ENCODE data around the gene CNTN4. TPM values are rescaled to one million over a fixed set of nuclear protein-coding genes. Genes with fewer than 3 reads are reported as not detected.

The CNTN4 gene
- total and polyA plus RNA-seq, 9 donors = 0.35 to 16.7 (median 3.0) TPM

GRCh38 chr3:2863127-2863526 lies 764.5 kb downstream of the CNTN4 start:
- Histone ChIP-seq H3K4me3 (no peak overlapping the region), H3K36me3 (no peaks in the 10 kb centered on the region), H3K27ac (no peak overlapping the region), H3K27me3 (no peaks in the 10 kb centered on the region), H3K9me3 (no peaks in the 10 kb centered on the region), H3K4me1 (ENCODE audit: insufficient read depth) (no peaks in the 10 kb centered on the region)
- 64 to 84% (median 68%) methylated on average over 2 of the region's 2 CpGs for WGBS, 3 donors
- TF ChIP-seq EP300 (IDR thresholded peaks at IDR 0.05) (no peak), POLR2A (IDR thresholded peaks at IDR 0.05) (no peak), CTCF (IDR thresholded peaks at IDR 0.05) (no peak)
- intact Hi-C loops (cut with DNase I) = no loop called here
- DNase-seq = no peak

- WGBS, 3 donors = 77 to 78% (median 78%) methylated on average over 1 of the region's 1 CpG
- Histone ChIP-seq H3K9me3 (no peaks in the 10 kb centered on the region), H3K4me1 (ENCODE audit: insufficient read depth) (no peaks in the 10 kb centered on the region), H3K36me3 (no peaks in the 10 kb centered on the region), H3K4me3 (no peak overlapping the region), H3K27me3 (no peaks in the 10 kb centered on the region), H3K27ac (no peak overlapping the region)
- no peak for TF ChIP-seq EP300 (IDR thresholded peaks at IDR 0.05)
- TF ChIP-seq CTCF (IDR thresholded peaks at IDR 0.05) = no peak
- TF ChIP-seq POLR2A (IDR thresholded peaks at IDR 0.05) = no peak
- intact Hi-C loops (cut with DNase I) = no loop called here
- no peak for DNase-seq
Measured at GRCh38 chr3:2869905-2870304, 771.2 kb downstream of the CNTN4 start.

DNA sequence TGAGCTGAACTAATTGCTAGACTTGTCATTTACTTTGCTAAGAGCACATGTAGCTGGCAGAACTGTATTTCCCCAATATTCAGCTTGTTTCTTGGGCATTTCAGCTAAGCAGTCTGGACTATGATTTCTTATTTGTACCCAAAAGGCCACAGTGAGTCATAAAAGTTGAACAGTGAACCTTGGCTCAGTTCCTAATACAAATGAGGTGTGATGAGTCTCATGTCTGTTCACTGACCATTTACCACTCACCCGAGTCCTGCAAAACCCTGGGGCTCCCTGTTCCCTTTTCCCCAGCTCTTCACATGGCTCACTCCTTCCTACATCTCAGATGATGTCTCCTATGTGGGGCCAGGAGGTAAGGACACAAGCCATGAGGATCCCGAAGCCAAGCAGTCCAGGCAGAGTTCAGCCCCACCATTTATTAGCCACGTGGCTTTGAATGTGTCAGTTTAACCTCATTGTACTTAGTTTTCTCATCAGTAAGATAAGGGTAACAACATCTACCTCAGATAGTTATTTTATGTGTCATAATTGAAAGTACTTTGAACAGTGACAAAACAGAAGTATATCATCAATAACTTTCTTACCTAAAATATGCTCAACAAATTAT lies 772.2 kb downstream of the CNTN4 start:
- WGBS, 3 donors = 42 to 48% (median 44%) methylated on average over 3 of the region's 3 CpGs
- Histone ChIP-seq H3K9me3 (no peaks in the 10 kb centered on the region), H3K27ac (no peak overlapping the region), H3K36me3 (no peaks in the 10 kb centered on the region), H3K4me1 (ENCODE audit: insufficient read depth) (no peaks in the 10 kb centered on the region), H3K4me3 (no peak overlapping the region), H3K27me3 (no peaks in the 10 kb centered on the region)
- TF ChIP-seq CTCF (IDR thresholded peaks at IDR 0.05) = no peak
- TF ChIP-seq EP300 (IDR thresholded peaks at IDR 0.05) = no peak
- no peak for TF ChIP-seq POLR2A (IDR thresholded peaks at IDR 0.05)
- intact Hi-C loops (cut with DNase I) = no loop called here
- no peak for DNase-seq

- 62 to 72% (median 70%) methylated on average over 2 of the region's 2 CpGs for WGBS, 3 donors
- TF ChIP-seq POLR2A (IDR thresholded peaks at IDR 0.05) = no peak
- TF ChIP-seq EP300 (IDR thresholded peaks at IDR 0.05) = no peak
- no peak for TF ChIP-seq CTCF (IDR thresholded peaks at IDR 0.05)
- no peaks in the 10 kb centered on the region for H3K9me3 ChIP-seq
- intact Hi-C loops (cut with DNase I) = no loop called here
- no peaks in the 10 kb centered on the region for H3K36me3 ChIP-seq
- H3K4me3 ChIP-seq = no peak overlapping the region
- no peak overlapping the region for H3K27ac ChIP-seq
- H3K4me1 ChIP-seq (ENCODE audit: insufficient read depth) = no peaks in the 10 kb centered on the region
- H3K27me3 ChIP-seq = no peaks in the 10 kb centered on the region
- DNase-seq = no peak
Measured at GRCh38 chr3:2872884-2873283, 774.2 kb downstream of the CNTN4 start.

Data from ovary (tissue), 9 donors.